KMS-11 (cell line): ENCODE data around the gene BABAM1.

Experiments used
- H2AFZ ChIP-seq: fragments of 200-600 bp; sonication (generic); 2 replicates; pipeline ENCODE4 v1.6.1; 2016; ENCODE audit warnings: antibody characterized with exemption, mixed run types, low read depth
- H3K27ac ChIP-seq: fragments of 200-600 bp; sonication (generic); 2 replicates; pipeline ENCODE4 v1.6.1; 2016; ENCODE audit warnings: mild to moderate bottlenecking, mixed run types
- H3K27me3 ChIP-seq: fragments of 200-600 bp; sonication (generic); 2 replicates; pipeline ENCODE4 v1.6.1; 2017; ENCODE audit warnings: mild to moderate bottlenecking, low read depth, mixed run types, moderate library complexity; ENCODE audit not compliant: insufficient read depth
- H3K36me3 ChIP-seq: fragments of 200-600 bp; sonication (generic); 2 replicates; pipeline ENCODE4 v1.6.1; 2017; ENCODE audit warnings: mild to moderate bottlenecking, mixed run types; ENCODE audit not compliant: insufficient read depth
- H3K4me1 ChIP-seq: fragments of 200-600 bp; sonication (generic); 2 replicates; pipeline ENCODE4 v1.6.1; 2016; ENCODE audit warnings: mild to moderate bottlenecking, low read depth, mixed run types; ENCODE audit not compliant: poor library complexity, severe bottlenecking
- H3K4me2 ChIP-seq: fragments of 200-600 bp; sonication (generic); 2 replicates; pipeline ENCODE4 v1.7.0; 2016; ENCODE audit warnings: mild to moderate bottlenecking, mixed run types
- H3K4me3 ChIP-seq: fragments of 200-600 bp; sonication (generic); IDR thresholded peaks from 2 replicates; pipeline ENCODE4 v1.6.1; 2017; ENCODE audit warnings: low read depth, low read length, mixed read lengths; ENCODE audit not compliant: insufficient read depth
- H3K79me2 ChIP-seq: fragments of 200-600 bp; sonication (generic); 2 replicates; pipeline ENCODE4 v1.6.1; 2016; ENCODE audit warnings: low read depth, mixed run types; ENCODE audit not compliant: insufficient read depth
- H3K9ac ChIP-seq: fragments of 200-600 bp; sonication (generic); 2 replicates; pipeline ENCODE4 v1.6.1; 2016; ENCODE audit warnings: mild to moderate bottlenecking, mixed run types
- H4K20me1 ChIP-seq: fragments of 200-600 bp; sonication (generic); 2 replicates; pipeline ENCODE4 v1.6.1; 2016; ENCODE audit warnings: mild to moderate bottlenecking, mixed run types; ENCODE audit not compliant: insufficient read depth
- TF ChIP-seq, protein P1 (sequence below): fragments of 200-600 bp; sonication (generic); conservative IDR thresholded peaks from 2 replicates; pipeline ENCODE4 v1.6.1; 2017; ENCODE audit warnings: low read depth, mild to moderate bottlenecking, antibody characterized with exemption, low read length, moderate library complexity, mixed read lengths

The BABAM1 gene

DNA sequence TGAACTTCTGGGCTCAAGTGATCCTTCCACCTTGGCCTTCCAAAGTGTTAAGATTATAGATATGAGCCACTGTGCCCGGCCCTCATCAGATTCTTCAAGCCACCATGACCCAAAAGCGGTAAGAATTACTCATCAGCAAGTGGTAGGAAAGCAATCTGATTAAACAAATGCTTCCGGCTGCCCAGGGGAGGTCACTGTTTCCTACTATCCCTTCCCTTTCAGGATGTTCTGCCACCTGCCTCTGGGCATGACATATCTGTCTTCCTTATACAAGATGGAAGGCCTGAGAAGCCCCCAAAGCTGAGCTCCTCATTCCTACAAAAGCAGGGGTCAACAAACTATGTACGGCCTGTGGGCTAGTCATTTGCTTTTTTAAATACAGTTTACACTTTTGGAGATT, 29.0 kb downstream of the BABAM1 start:
- TF ChIP-seq, protein P1, sequence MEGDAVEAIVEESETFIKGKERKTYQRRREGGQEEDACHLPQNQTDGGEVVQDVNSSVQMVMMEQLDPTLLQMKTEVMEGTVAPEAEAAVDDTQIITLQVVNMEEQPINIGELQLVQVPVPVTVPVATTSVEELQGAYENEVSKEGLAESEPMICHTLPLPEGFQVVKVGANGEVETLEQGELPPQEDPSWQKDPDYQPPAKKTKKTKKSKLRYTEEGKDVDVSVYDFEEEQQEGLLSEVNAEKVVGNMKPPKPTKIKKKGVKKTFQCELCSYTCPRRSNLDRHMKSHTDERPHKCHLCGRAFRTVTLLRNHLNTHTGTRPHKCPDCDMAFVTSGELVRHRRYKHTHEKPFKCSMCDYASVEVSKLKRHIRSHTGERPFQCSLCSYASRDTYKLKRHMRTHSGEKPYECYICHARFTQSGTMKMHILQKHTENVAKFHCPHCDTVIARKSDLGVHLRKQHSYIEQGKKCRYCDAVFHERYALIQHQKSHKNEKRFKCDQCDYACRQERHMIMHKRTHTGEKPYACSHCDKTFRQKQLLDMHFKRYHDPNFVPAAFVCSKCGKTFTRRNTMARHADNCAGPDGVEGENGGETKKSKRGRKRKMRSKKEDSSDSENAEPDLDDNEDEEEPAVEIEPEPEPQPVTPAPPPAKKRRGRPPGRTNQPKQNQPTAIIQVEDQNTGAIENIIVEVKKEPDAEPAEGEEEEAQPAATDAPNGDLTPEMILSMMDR: no peak
- no peak overlapping the region for H3K9ac ChIP-seq

DNA sequence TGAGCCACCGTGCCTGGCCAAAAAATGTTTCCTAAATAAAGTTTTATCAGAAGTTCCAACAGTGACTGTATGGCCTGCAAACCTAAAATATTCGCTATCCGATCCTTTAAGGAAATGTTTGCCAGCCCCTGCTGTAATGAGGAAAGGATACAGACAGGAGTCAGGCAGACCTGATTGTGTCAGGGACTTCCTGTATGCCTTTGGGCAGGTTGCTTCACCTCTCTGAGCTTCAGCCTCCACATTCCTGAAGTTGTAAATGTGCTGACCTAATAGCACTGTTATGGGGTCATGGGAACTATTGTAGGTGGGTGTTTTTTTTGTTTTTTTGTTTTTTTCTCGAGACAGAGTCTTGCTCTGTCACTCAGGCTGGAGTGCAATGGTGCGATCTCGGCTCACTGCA, 29.7 kb downstream of the BABAM1 start:
- Histone ChIP-seq H3K4me2 (no peak overlapping the region), H3K36me3 (no peaks in the 10 kb centered on the region), H3K4me1 (peaks cover 9% of the 10 kb centered on the region), H3K27ac (no peak overlapping the region), H3K4me3 (no peak overlapping the region), H3K9ac (no peak overlapping the region), H2AFZ (no peak overlapping the region), H3K79me2 (no peaks in the 10 kb centered on the region), H4K20me1 (no peaks in the 10 kb centered on the region), H3K27me3 (no peaks in the 10 kb centered on the region)
- TF ChIP-seq, protein P1: no peak

More for the DNA sequence above, 29.0 kb downstream of the BABAM1 start:
- no peak overlapping the region for H3K4me2 ChIP-seq
- H3K36me3 ChIP-seq: no peaks in the 10 kb centered on the region
- no peak overlapping the region for H2AFZ ChIP-seq
- H3K4me1 ChIP-seq: peaks cover 7% of the 10 kb centered on the region
- H3K4me3 ChIP-seq: no peak overlapping the region
- H3K27ac ChIP-seq: no peak overlapping the region
- H3K79me2 ChIP-seq: no peaks in the 10 kb centered on the region
- H4K20me1 ChIP-seq: no peaks in the 10 kb centered on the region
- H3K27me3 ChIP-seq: no peaks in the 10 kb centered on the region

DNA sequence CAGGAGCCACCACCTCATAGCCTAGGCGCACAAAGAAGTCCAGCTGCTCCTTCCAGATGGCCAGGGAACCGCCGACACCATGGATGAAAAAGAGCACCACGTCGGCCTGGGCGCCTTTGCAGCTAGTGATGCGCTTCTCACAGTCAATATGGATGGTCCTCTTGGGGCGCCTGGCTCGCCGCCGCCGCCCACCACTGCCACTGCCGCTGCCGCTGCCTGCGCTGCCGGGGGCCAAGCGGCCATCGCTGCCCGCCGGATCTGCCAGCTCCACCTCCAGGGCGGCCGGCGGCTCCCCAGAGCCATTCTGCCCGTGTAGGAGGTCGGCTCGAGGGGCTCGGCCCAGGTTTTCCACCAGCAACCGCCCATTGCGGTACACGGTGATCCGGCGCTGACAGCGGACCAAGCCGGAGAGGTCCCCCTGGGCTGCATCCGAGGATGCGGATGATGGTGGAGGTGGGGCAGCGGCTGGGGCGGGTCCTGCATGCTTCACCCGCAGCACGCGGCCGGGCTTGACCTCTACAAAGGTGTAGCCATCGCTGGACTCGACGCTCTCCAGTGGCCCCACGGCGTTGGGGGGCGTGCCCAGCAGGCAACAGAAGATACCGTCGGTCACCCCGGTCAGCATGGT, 33.9 kb downstream of the BABAM1 start:
- TF ChIP-seq, protein P1: no peak
- Histone ChIP-seq H3K4me3 (no peak overlapping the region), H3K27me3 (no peaks in the 10 kb centered on the region), H3K27ac (no peak overlapping the region), H3K79me2 (no peaks in the 10 kb centered on the region), H3K4me2 (no peak overlapping the region), H3K4me1 (peaks cover 28% of the 10 kb centered on the region), H2AFZ (no peak overlapping the region), H3K9ac (no peak overlapping the region), H3K36me3 (no peaks in the 10 kb centered on the region), H4K20me1 (no peaks in the 10 kb centered on the region)

DNA sequence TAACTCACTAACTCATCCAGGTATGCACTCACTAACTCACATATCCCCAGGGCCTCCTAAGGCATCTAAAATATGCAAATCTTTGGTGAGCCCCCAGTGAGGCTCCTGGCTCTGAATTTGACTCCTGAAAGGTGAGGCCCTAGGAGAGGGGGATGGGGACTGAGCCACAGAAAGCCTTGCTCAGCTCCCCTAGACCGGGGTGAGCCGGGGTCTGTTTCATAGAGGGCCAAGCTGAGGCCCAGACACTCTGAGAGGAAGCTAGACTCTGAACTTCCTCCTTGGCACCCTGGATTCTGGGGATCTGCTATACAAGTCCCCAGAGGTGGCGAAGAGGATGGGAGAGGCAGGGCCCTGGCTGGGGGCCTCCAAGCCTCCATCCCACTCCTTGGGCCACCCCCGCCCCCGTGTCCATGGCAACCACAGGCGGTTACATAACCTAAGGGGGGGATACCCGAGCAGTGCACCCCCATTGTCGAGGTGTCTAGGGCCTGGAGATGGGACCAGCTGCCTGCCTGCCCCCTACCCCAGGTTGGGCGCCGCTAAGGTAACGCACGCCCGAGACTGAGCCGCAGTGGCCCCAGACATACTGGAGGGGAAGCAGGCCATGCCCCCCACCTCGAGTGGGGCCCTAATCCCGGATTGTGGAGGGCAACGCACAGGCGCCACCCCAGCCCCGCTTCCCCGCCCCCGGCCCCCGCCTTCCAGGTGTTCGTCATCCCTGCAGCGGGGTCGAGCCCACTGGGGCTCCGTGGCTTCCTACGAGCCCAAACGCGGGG, 35.3 kb downstream of the BABAM1 start:
- H3K4me3 ChIP-seq: no peak overlapping the region
- peak overlapping the region; percentile 59 for H2AFZ ChIP-seq
- peaks cover 35% of the 10 kb centered on the region for H3K4me1 ChIP-seq
- no peaks in the 10 kb centered on the region for H4K20me1 ChIP-seq
- no peaks in the 10 kb centered on the region for H3K36me3 ChIP-seq
- H3K9ac ChIP-seq: peak overlapping the region; percentile 32; the same call in 1 of the 2 replicates
- TF ChIP-seq, protein P1: no peak
- H3K27me3 ChIP-seq: no peaks in the 10 kb centered on the region
- H3K79me2 ChIP-seq: peaks cover 15% of the 10 kb centered on the region
- peak overlapping the region; percentile 57 for H3K4me2 ChIP-seq
- no peak overlapping the region for H3K27ac ChIP-seq
